GM12878 (cell line): Measurements from ENCODE around the gene CRYGA. TPM values are rescaled to one million over a fixed set of nuclear protein-coding genes. Genes with fewer than 3 reads are reported as not detected.

Experiments used
- ATAC-seq: fragments of 200-7000 bp; cut with Tn5 transposase; 3 replicates; pipeline ENCODE4 v1.9.1; 2020; ENCODE audit warnings: mild to moderate bottlenecking, moderate library complexity
- BruUV-seq: library from RNA; stranded (reverse); fragments of 400-500 nt; replicated peaks from 2 replicates; lab custom pipeline; 2021; lab: Mats Ljungman, UMichigan
- CTCF ChIA-PET: fragments of 300-600 bp; sonication (Branson Sonifier 250); formaldehyde crosslinking; extraction: SDS; loops from one replicate; lab custom pipeline; 2021; ENCODE audit warnings: inconsistent platforms; lab: Yijun Ruan, JAX
- POLR2A ChIA-PET: fragments of 350-600 bp; formaldehyde crosslinking; extraction: SDS; loops from one replicate; lab custom pipeline; 2021; ENCODE audit warnings: inconsistent platforms; lab: Charles Lee
- RAD21 ChIA-PET: fragments of 300-600 bp; sonication (Branson Sonifier 250); formaldehyde crosslinking; loops from one replicate; lab custom pipeline; 2023; ENCODE audit warnings: antibody characterized with exemption; ENCODE audit not compliant: unreplicated experiment; lab: Charles Lee
- SMC1A ChIA-PET: fragments of 300-600 bp; sonication (Branson Sonifier 250); formaldehyde crosslinking; loops from one replicate; lab custom pipeline; 2023; ENCODE audit not compliant: unreplicated experiment, uncharacterized antibody; lab: Charles Lee
- DNase-seq: peaks from one replicate; pipeline ENCODE4 v3.0.0-alpha.2; 2011; ENCODE audit warnings: low read depth, low spot score
- FAIRE-seq: peaks from 3 replicates; lab custom pipeline; 2011; peaks lifted over from hg19 to GRCh38; lab: Jason Lieb, UNC
- H2AFZ ChIP-seq: 2 replicates; pipeline ENCODE4 v1.6.0; 2011; ENCODE audit warnings: low read depth, low read length, control low read depth; ENCODE audit not compliant: control insufficient read depth
- H3K27ac ChIP-seq: 2 replicates; pipeline ENCODE4 v1.5.1; 2011; ENCODE audit warnings: control low read depth; ENCODE audit not compliant: control insufficient read depth, insufficient read depth
- H3K27me3 ChIP-seq, 2 experiments: replicated peaks in 1 of 2; 2 replicates each; pipeline versions ENCODE4 v1.6.0 to v1.6.1; 2011; ENCODE audit warnings: low read length in 1 of 2; ENCODE audit not compliant: control insufficient read depth in 2 of 2, insufficient read depth in 2 of 2
- H3K36me3 ChIP-seq, 2 experiments: 2 replicates each; pipeline ENCODE4 v1.5.1; 2011; ENCODE audit warnings: low read length in 1 of 2; ENCODE audit not compliant: control insufficient read depth in 2 of 2, insufficient read depth in 2 of 2
- H3K4me1 ChIP-seq: 2 replicates; pipeline ENCODE4 v1.6.1; 2011; ENCODE audit warnings: mild to moderate bottlenecking, low read length, moderate library complexity, mixed read lengths; ENCODE audit not compliant: control insufficient read depth, insufficient read depth
- H3K4me2 ChIP-seq: 2 replicates; pipeline ENCODE4 v1.6.0; 2011; ENCODE audit warnings: control low read depth; ENCODE audit not compliant: control insufficient read depth, insufficient read depth
- H3K4me3 ChIP-seq: fragments of 200-600 bp; sonication (generic); 2 replicates; pipeline ENCODE4 v1.5.1; 2016
- H3K79me2 ChIP-seq: 2 replicates; pipeline ENCODE4 v1.6.0; 2011; ENCODE audit warnings: low read length; ENCODE audit not compliant: control insufficient read depth, insufficient read depth
- H3K9ac ChIP-seq: 2 replicates; pipeline ENCODE4 v1.8.0; 2011; ENCODE audit warnings: low read length, control low read depth, mixed read lengths; ENCODE audit not compliant: control insufficient read depth, insufficient read depth
- H3K9me3 ChIP-seq: replicated peaks from 3 replicates; pipeline ENCODE4 v1.5.1; 2011; ENCODE audit warnings: mild to moderate bottlenecking, low read length; ENCODE audit not compliant: control insufficient read depth, insufficient read depth
- H4K20me1 ChIP-seq: 2 replicates; pipeline ENCODE4 v1.6.0; 2011; ENCODE audit not compliant: control insufficient read depth, insufficient read depth
- ATF7 ChIP-seq: fragments of 450-650 bp; IDR thresholded peaks from 2 replicates; pipeline ENCODE4 v1.6.1; 2016; ENCODE audit warnings: low read depth, mild to moderate bottlenecking
- BHLHE40 ChIP-seq, 2 experiments: fragments of 450-650 bp in 1 of 2; IDR thresholded peaks; 2 replicates each; pipeline ENCODE4 v1.6.1; 2011 to 2017; ENCODE audit warnings: low read depth in 2 of 2, borderline replicate concordance in 1 of 2, improper control_type of control experiment in 1 of 2, low read length in 1 of 2, mild to moderate bottlenecking in 1 of 2
- BRCA1 ChIP-seq: IDR thresholded peaks from 2 replicates; pipeline ENCODE4 v1.6.1; 2011; ENCODE audit warnings: low read depth, low read length, improper control_type of control experiment
- MYC ChIP-seq: IDR thresholded peaks from 2 replicates; pipeline ENCODE4 v1.6.1; 2011; ENCODE audit warnings: mild to moderate bottlenecking, low read length, moderate library complexity, inconsistent platforms; ENCODE audit not compliant: insufficient read depth, insufficient replicate concordance, insufficient read length, severe bottlenecking
- RAD51 ChIP-seq: fragments of 450-650 bp; IDR thresholded peaks from 2 replicates; pipeline ENCODE4 v1.6.1; 2016; ENCODE audit warnings: moderate library complexity, mild to moderate bottlenecking, inconsistent platforms
- WGBS: methylation state at CpG from one replicate; pipeline ENCODE4 v1.1.6; 2016; ENCODE audit warnings: low lambda C conversion rate; ENCODE audit not compliant: insufficient replicate concordance, insufficient coverage; ENCODE audit errors: missing lambda C conversion rate; 5-methylcytosine and 5-hydroxymethylcytosine counted together
- in situ Hi-C: fragments of 300-500 bp; cut with MboI; formaldehyde crosslinking; loops from 9 replicates; pipeline ENCODE4 v1.14.3; 2018; ENCODE audit warnings: mixed read lengths
- intact Hi-C: fragments of 100-400 bp; cut with micrococcal nuclease; formaldehyde crosslinking; loops from one replicate; pipeline ENCODE4 v1.14.2; 2022; ENCODE audit not compliant: unreplicated experiment
- polyA plus RNA-seq, 11 experiments: library from polyadenylated mRNA; depleted of rRNA in 4 of 11; unstranded in 6 of 11; stranded (reverse) in 5 of 11; fragments of >200 nt; fragmentation: Nextera tagmentation in 4 of 11; fragmentation: Illumina TruSeq in 1 of 11; extraction: Ambion mirVana in 4 of 11; extraction: Trizol in 1 of 11; gene quantifications; 1 replicate in 1 of 11; 2 replicates in 10 of 11; pipeline versions ENCODE4 v1.2.1 to v1.2.3, GENCODE V29; 2011 to 2016; ENCODE audit warnings: inconsistent platforms in 2 of 11, missing spikeins in 2 of 11, low read depth in 1 of 11
- total RNA-seq, 4 experiments: library from RNA; depleted of rRNA in 3 of 4; stranded (reverse); fragments of >200 nt in 3 of 4; fragmentation: Illumina TruSeq in 1 of 4; extraction: Trizol in 1 of 4; gene quantifications; 2 replicates each; pipeline versions ENCODE4 v1.2.1 to v1.2.3, GENCODE V29; 2013 to 2021
- TF ChIP-seq, protein P1 (sequence below): fragments of 450-650 bp; IDR thresholded peaks from 2 replicates; pipeline ENCODE4 v1.6.1; 2017; ENCODE audit warnings: mild to moderate bottlenecking

The CRYGA gene
- total and polyA plus RNA-seq, 10 of the 15 experiments (the other 5 are each of a cell fraction or from before 2014, with no cell fraction given), result not detected

DNA sequence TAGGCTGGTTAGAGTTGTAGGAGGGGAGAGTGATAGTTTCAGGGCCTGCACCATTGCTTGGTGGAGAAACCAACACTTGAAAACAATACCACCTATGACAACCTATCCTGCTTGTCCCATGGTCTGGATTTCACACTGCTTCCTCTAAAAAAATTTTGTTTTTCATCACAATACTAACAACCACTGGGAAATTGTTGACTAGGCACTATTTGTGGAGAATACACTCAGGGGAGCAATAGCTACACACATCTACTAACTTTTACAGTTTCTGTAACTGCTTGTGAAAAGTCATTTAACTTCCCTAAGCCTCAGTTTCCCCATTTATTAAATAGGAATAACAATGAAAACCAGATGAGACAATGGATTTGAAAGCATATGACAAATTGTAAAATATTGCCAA lies 13.3 kb downstream of the CRYGA start (continued):
- TF ChIP-seq, protein P1, sequence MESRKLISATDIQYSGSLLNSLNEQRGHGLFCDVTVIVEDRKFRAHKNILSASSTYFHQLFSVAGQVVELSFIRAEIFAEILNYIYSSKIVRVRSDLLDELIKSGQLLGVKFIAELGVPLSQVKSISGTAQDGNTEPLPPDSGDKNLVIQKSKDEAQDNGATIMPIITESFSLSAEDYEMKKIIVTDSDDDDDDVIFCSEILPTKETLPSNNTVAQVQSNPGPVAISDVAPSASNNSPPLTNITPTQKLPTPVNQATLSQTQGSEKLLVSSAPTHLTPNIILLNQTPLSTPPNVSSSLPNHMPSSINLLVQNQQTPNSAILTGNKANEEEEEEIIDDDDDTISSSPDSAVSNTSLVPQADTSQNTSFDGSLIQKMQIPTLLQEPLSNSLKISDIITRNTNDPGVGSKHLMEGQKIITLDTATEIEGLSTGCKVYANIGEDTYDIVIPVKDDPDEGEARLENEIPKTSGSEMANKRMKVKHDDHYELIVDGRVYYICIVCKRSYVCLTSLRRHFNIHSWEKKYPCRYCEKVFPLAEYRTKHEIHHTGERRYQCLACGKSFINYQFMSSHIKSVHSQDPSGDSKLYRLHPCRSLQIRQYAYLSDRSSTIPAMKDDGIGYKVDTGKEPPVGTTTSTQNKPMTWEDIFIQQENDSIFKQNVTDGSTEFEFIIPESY, result no peak

DNA sequence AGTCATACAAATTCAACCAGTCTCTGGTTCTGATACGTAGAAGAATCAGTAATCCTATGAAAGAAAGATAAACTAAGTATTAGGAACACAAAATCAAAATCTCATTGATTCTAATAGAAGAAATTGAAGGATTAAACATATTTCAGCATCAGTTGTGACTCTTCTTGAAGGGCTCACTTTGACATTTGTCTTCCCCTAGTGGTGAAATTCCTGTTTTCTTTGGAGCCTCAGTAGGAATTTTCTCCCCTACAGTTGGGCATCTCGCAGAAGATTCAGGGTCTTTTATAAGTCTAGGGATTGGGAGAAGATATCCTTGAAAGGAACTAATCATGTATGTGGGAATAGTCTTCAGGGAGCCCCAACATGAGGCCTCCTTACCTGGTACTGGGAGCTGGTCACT lies 14.6 kb downstream of the CRYGA start:
- no peak for ATAC-seq
- Histone ChIP-seq H3K79me2 (no peaks in the 10 kb centered on the region), H3K4me3 (no peak overlapping the region), H3K27ac (no peak overlapping the region), H3K9me3 (no peaks in the 10 kb centered on the region), H3K9ac (no peak overlapping the region), H3K27me3 (no peaks in the 10 kb centered on the region; a peak in 1 of 4 replicates), H3K4me2 (no peak overlapping the region), H4K20me1 (no peaks in the 10 kb centered on the region), H2AFZ (no peak overlapping the region), H3K4me1 (no peaks in the 10 kb centered on the region), H3K36me3 (no peaks in the 10 kb centered on the region)
- 0% methylated on average over 2 of the region's 2 CpGs for WGBS
- BruUV-seq, result no TSS peak
- ChIA-PET CTCF (no interaction called here), SMC1A (no interaction called here), RAD21 (no interaction called here), POLR2A (no interaction called here)
- DNase-seq, result no peak
- FAIRE-seq, result no peak
- in situ Hi-C loops (no loop called here), intact Hi-C loops (no loop called here)
- TF ChIP-seq ATF7 (no peak), RAD51 (no peak), MYC (no peak), BRCA1 (no peak), BHLHE40 (IDR thresholded peaks at IDR 0.05; ENCODE audit: borderline replicate concordance in 1 of 2, low read depth in 2 of 2, low read length in 1 of 2) (no peak)
